ENCODE results near the gene TP53I13.

Gene TP53I13

GRCh38 chr17:29567304-29567553 is 1.3 kb upstream of the TP53I13 start:
- peak in 1 of 5 donors; percentile 26 for DNase-seq

- DNase-seq = peak; percentile 57 to 87 (median 67)
Observed at GRCh38 chr17:29567554-29568330, 759 bp upstream of the TP53I13 start.

GRCh38 chr17:29569245-29569950 is 897 bp downstream of the TP53I13 start:
- DNase-seq = no peak

- DNase-seq = no peak
Observed at GRCh38 chr17:29570521-29570920, 2.0 kb downstream of the TP53I13 start.

GRCh38 chr17:29571486-29571882 is 3.0 kb downstream of the TP53I13 start:
- no peak for DNase-seq

- DNase-seq = no peak
Observed at GRCh38 chr17:29571883-29572681, 3.6 kb downstream of the TP53I13 start.

- peak in 3 of 5 donors; percentile 34 to 47 (median 43) for DNase-seq
Observed at GRCh38 chr17:29572691-29573557, 4.4 kb downstream of the TP53I13 start.

GRCh38 chr17:29573558-29573869 is 5.0 kb downstream of the TP53I13 start:
- DNase-seq = no peak

- DNase-seq = no peak
Observed at GRCh38 chr17:29573871-29574731, 5.6 kb downstream of the TP53I13 start.

GRCh38 chr17:29574732-29575510 is 6.4 kb downstream of the TP53I13 start:
- no peak for DNase-seq

- no peak for DNase-seq
Observed at GRCh38 chr17:29575511-29576213, 7.2 kb downstream of the TP53I13 start.

GRCh38 chr17:29576214-29577000 is 7.9 kb downstream of the TP53I13 start:
- DNase-seq = no peak

- DNase-seq = no peak
Observed at GRCh38 chr17:29577001-29577370, 8.5 kb downstream of the TP53I13 start.

GRCh38 chr17:29577385-29578211 is 9.1 kb downstream of the TP53I13 start:
- DNase-seq = no peak

GRCh38 chr17:29578626-29579485 is 10.4 kb downstream of the TP53I13 start:
- no peak for DNase-seq

GRCh38 chr17:29579866-29580771 is 11.6 kb downstream of the TP53I13 start:
- DNase-seq = peak; percentile 79 to 89 (median 85)

All from T-helper 1 cell (primary cell).